Islet of Langerhans (tissue), 1 donor: ENCODE measurements around the gene PALLD.

ENCODE experiments used
- FAIRE-seq: peaks from one replicate; lab custom pipeline; 2011; peaks lifted over from hg19 to GRCh38; lab: Jason Lieb, UNC

Gene PALLD

GRCh38 chr4:168527560-168527959 lies 30.7 kb downstream of the PALLD start:
- no peak for FAIRE-seq

- FAIRE-seq, result no peak
These were observed 31.5 kb downstream of the PALLD start for GRCh38 chr4:168528131-168528949.

- no peak for FAIRE-seq
These were observed 32.4 kb downstream of the PALLD start for GRCh38 chr4:168529257-168529656.

GRCh38 chr4:168531305-168531704 lies 34.5 kb downstream of the PALLD start:
- FAIRE-seq, result no peak

- FAIRE-seq, result no peak
These were observed 37.7 kb downstream of the PALLD start for GRCh38 chr4:168534535-168534934.

- FAIRE-seq, result no peak
These were observed 38.8 kb downstream of the PALLD start for GRCh38 chr4:168535689-168536088.

GRCh38 chr4:168536448-168536847 lies 39.6 kb downstream of the PALLD start:
- no peak for FAIRE-seq

DNA sequence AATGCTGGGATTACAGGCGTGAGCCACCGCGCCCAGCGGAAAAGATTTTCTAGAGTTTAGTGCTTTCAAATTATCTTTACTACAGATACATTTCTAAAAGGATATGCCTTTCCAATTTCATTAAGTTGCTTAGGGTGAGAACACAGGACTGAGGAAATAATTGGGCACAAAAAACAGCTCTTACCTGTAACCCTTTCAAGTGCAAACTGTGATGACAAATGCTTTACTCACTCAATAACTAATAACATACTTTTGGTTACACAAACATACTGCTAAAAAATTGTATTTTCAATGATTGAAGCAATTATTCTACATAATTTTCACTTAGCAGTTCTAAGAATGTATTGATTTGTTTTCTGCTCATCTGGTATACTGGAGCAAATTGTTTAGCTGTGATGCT lies 40.2 kb downstream of the PALLD start:
- no peak for FAIRE-seq

DNA sequence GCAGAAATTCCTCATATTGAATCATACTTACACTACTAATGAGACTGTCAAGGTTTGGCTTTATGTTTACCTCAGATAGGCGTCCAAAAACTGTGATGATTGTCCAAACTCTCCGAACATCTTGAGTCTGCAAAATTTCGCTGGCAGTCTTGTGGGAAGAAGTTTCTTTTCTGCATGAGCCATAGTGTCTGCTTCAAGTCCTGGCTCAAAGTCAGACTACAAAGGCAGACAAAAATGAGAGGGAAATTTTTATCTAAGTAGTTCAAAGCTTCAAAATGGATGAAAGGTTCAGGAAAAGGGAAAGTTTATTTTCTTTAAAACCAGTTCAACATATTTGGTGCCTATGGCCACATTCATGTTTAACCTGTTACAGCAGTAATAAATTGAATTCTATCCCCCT lies 40.7 kb downstream of the PALLD start:
- no peak for FAIRE-seq

GRCh38 chr4:168538632-168539031 lies 41.8 kb downstream of the PALLD start:
- FAIRE-seq, result no peak

GRCh38 chr4:168540086-168540485 lies 43.2 kb downstream of the PALLD start:
- FAIRE-seq, result no peak

- FAIRE-seq, result no peak
These were observed 43.8 kb downstream of the PALLD start for GRCh38 chr4:168540503-168541265.

DNA sequence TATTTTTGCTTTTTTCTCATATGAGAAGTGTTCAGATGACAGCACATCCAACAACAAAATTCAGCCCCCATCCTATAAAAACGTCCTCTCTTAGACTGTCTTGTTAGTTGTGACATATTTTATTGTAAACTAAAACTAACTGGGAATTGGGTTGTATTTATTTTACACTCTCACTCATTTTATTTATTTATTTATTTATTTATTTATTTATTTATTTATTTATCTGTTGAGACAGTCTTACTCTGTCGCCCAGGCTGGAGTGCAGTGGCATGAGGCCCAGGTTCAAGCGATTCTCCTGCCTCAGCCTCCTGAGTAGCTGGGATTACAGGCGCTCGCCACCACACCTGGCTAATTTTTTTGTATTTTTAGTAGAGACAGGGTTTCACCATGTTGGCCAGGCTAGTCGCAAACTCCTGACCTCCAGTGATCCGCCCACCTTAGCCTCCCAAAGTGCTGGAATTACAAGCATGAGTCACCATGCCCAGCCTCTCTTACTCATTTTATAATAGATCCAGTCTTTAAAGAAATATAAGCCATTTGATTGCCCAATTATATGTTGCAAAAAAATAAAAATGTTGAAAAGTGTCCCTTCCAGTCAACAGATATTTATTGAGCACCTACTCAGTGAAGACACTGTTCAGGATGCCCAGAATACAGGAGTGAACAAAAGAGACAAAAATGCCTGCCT lies 44.6 kb downstream of the PALLD start:
- FAIRE-seq, result no peak

DNA sequence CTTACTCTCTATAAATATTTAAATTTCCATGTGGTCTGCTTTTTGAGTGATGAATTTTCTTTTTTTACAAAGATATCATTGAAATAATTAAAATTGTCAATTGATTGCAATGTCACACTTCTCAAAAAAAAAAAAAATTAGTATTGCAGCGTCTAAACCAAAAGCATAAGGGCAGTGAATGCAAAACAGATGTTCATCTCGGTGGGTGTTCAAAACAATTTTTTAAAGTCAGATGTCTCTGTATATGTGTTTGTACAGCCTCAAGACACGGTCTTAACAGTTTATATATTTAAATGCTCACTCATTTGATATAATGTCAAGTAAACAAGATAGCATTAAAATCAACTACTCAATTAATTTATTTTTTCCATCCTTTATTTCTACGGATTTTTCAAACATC lies 52.3 kb downstream of the PALLD start:
- FAIRE-seq, result no peak

DNA sequence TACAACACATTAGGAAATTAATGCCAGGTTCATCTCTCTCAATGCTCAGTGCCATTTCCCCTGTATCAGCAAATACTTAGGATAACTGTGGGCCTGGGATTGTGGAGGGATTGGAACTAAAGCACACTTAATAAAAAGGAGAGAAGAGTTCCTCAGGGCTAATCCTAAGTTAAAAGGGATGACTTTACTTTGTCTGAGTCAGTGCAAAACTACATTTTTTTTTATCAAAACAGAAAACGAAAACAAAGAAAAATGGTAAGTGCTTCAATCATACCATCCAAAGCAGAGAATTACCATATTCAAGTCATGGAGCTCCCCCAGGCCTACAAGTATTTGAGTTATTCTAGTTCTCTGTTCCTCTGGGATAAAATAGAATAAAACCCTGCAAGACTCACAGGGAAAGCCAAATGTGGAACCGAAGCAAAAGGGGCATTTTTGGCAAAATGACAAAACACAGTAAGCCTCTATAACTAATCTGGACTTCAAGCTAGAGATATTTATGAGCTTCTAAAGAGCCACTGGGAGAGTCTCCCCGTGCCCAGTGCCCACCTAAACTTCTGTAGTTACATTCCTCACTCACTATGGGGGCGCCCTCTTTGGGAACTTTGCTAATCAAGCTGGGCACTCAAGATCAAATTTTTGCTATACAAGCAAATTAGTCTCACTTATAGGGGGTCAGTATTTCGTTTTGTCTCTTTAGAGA lies 53.4 kb downstream of the PALLD start:
- no peak for FAIRE-seq

DNA sequence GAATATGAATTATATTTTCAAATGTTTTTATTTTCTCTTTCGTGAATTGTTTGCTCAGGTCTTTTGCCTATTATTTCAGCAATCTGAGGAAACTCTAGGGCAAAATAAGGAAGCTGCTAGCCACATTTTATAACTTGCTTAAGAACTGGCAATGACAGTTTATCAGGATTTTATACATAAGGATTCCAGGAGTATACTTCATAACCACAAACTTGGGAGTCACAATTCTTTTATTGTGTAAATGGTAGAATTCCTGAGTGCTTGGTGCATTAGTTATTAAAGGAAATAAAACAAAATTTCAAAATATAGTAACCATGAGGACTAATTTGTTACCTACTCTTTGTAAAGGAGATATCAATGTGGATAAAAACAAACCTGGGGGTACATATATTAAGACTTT lies 54.4 kb downstream of the PALLD start:
- no peak for FAIRE-seq

DNA sequence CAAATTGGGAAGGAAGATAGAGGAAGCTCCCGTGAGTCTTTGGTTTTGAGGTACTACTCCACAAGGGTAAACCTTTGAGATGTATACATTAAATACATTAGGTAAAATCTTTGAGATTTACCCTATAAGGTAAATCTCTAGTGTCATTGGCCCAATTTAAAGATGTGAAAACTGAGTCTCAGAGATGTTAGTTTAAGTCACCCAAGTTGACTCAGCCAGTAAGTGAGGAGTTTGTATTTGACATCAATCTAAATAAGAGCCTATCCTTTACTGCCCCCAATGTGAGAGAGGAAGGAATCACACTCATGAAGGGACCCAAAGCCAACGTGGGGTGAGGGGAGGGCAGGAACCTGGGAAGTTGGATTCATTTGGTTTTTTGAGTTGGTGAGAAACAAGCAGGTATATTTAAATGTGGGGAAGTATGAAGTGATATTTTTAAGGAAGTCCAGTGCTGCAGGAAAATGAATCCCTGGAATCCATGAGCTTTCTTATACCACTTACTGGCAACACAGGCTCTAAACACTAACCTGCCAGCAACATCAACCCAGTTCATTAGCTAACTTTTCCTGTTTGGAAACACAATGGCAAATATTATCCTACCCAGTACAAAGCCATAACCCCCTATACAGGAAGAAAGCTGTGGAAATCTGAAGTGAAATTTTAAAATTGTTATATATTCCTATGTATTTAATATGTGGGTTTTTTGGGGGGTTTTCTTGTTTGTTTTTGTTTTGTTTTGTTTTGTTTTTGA lies 55.3 kb downstream of the PALLD start:
- FAIRE-seq, result no peak

GRCh38 chr4:168553714-168554370 lies 57.0 kb downstream of the PALLD start:
- FAIRE-seq, result no peak

DNA sequence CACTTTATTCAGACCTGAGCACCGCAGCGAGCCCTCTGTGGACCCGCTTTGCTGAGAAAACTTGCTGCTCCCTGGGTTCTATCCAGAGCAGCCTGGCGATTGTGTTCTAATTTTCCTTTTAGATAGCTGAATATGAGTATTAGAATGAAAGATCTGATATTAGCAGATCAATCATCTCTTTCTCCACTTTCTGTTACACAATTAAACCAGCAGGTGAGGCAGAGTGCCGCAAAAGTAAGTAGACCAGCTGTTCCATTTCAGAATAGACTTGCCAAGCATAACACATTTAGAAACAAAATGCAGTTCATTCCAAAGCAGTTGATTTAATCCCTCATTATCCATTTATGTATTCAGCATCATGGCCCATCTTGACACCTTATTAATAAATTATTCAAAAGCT lies 58.6 kb downstream of the PALLD start:
- no peak for FAIRE-seq

- FAIRE-seq, result no peak
These were observed 60.8 kb downstream of the PALLD start for GRCh38 chr4:168557658-168558057.

DNA sequence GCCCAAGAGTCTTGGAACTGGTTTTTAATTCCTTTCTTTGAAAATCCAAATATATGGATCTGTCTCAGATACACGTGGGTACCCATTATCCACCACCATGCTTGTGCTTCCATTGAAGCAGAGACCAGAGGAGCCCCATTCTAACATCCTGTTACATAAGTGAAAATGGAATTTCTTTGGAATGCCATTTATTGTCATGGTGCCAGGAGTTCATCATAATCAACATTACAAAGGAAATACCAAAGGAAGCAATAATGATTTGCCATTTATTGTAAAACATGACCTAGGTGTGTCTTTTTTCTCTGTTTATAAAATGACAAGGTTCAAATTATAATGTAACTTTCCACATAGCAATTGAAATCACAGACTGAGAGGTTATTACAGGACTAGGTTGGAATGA lies 61.7 kb downstream of the PALLD start:
- FAIRE-seq, result no peak
